NCI-H510A treated with DMSO at 0.1 percent for 48 hours (cell line): ENCODE results near the gene HOXD8.

Experiments used
- DNase-seq: peaks from one replicate; lab custom pipeline; 2025; lab: John Stamatoyannopoulos, UW

The HOXD8 gene

DNA sequence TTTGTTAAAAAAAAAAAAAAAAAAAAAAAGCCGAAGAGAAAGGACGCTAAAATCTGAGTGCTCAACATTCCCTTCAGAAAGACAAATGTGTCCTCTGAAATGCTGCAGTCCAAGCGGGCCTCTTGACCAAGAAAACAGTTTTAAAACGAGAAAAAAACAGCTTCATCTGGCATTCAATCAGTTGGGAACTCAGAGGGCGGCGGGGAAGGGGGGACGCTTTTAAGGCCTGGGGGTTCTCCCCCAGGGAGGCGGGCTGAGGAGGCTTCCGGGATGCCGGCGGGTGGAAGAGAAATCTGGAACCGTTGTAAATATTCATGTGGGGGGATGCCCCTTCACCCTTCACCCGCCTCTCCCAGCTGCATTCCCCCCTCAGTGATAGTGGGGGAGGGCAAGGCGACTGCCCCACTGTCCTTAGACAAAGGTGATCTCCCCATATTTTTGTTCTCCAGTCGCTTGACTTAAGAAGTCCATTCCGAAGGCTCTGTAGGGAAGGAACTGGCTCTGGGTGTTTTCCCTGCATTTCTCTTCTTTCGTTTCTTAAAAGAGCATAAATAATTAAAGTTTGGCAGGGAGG lies 25.7 kb upstream of the HOXD8 start:
- DNase-seq, result no peak

DNA sequence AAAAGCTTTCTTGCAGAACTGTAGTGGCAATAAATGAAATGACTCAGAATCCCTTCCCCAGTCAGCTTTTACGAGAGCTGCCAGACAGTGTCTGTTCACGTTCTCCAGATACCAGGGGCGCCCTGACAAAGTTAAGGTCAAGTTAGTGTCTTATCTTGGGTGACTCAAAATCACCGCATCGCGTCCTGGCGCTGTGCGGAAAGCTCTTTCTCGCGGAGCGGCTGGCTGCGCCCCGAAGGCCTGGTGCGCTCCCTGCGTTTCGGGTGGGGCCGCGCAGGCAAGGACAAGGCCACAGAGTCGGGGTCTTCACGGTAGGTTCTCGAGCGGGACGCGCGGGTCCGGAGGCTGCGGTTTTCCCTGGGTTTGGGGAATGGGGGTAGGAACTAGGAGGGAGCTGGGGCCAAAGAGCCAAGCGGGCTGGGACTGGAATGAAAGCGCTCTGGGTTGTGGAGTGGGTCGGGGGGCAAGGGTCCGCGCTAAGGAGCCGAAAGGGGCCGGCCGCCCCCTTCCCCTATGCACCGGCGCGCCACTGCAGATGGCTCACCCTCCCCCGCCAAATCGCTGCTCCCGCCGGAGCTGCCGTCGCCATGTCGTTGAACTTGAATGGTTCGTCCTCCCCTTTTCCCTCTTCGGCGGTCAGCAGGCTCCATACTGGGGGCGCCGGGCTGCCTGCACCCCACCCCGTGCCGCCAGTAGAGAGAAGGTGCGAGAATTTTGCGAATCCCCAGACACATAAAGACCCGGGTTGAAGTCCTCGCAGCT lies 25.0 kb upstream of the HOXD8 start:
- DNase-seq, result no peak

DNA sequence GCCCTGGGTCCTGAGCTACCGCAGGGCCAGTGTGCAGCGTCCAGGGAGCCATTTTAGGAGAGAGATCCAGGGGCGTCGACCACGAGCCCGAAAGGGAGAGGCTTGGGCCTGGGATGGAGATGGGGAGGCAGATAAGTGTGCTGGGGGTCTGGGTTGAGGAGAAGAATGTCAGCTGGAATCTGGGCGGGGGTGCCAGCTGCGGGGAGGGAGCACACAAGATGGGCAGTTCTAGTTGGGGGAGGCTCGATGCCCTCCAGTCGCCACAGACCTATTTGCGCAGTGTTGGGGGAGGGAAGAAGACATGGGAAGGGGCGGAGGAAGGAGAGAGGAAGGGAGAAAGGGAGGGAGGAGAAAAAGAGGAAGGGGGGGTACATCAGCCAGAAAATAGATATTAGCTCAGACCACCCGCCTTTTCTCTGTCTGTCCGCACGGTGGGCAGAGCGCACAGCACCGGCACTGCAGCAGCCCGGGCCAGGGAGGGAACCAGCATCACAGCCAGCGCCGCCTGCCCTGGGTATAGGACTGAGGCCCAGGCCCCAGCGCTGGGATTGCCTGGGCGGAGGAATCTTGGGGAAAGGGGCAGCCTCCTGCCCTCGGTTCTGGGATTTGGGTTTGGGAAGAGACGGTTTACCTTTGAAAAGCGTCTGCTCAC lies 24.3 kb upstream of the HOXD8 start:
- DNase-seq, result no peak

DNA sequence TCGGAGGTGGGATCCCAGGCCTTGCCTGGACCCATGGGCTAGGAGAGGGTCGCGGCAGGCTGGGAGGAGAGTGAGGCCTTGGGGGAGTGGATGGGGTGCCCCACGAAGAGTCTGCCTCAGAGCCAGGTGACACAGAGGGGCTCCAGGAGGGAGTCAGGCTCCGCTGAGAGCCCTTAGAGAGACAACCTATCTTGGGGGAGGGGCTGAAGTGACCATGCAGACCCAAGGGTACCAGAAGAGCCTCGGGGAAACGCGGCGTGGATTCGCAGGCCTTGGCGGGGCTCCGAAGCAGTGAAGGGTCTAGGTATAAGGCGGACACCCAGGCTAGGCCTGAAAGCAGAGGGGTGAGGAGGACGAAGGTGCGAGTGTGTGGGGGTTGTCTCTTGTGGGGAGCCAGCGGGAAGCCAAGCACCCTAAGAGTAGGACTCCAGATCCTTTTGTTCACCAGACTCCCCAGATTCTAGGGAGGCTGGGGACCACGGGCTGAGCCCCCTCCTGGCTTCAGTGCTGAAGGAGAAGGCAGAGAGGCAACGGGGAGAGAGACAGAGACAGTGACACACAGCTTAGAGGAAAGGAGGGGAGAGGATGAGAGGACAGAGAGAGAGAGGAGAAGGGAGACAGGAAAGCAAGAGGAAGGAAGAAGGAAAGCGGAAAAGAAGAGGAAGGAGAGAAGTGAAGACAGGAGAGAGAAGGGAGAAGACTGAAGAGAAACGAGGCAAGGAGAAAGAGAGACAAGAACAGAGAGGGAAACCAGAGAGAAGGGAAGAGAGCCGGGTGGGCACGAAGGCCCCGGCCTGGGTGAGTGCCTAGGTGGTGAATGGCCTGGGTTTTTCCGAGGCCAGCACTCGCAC lies 23.6 kb upstream of the HOXD8 start:
- DNase-seq, result no peak

DNA sequence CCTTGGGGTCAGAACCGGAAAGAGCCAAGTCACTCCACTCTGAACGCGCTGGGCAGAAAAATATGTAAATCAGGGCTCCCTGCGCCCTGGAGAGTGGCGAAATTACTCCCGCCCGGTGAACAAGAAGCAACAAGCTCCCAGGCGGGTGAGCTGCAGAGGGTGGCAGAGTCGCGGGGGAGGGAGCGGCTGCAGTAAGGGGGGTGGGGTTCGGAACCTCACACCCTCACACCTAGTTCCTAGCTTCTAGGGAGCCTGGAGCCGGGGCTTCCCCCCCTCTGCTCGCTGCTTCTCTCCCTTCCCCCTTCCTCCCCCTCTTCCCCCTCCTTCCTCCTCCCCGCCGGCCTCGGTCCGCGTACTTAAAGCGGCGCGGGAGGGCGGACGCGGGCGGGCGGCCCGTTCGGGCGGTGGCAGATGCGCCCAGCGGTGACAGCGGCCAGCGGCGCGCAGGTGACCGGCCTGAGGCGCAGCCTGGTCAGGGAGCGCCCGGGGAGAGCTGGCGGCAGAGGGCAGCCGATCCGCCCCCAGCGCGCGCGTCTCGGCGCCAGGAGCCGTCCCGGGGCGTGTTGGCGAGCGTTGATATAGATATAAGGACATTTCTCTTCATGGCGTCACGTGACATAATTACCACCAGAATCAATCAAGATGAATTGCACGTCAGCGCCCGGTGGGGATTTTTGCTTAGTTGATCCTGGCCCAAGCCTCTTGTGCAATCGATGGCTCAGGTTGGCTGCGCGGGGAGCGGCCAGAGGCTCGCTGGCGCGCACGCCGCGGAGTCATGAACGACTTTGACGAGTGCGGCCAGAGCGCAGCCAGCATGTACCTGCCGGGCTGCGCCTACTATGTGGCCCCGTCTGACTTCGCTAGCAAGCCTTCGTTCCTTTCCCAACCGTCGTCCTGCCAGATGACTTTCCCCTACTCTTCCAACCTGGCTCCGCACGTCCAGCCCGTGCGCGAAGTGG lies 22.6 kb upstream of the HOXD8 start, which contains the start of gene HOXD11:
Gene HOXD11 (plus strand): TSS at position 700 of the 959 bp plus-strand sequence. CDS start 76 bp downstream, at position 776.
- peak; percentile 83 for DNase-seq

DNA sequence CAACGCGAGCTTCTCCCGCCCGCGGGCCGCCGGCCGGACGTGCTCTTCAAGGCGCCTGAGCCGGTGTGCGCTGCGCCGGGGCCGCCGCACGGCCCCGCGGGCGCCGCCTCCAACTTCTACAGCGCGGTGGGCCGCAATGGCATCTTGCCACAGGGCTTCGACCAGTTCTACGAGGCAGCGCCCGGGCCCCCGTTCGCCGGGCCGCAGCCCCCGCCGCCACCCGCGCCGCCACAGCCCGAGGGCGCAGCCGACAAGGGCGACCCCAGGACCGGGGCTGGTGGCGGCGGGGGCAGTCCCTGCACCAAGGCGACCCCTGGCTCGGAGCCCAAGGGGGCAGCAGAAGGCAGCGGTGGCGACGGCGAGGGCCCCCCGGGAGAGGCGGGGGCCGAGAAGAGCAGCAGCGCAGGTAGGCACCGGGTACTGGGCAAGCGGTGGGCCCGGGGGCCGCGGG lies 21.7 kb upstream of the HOXD8 start:
- DNase-seq, result no peak

DNA sequence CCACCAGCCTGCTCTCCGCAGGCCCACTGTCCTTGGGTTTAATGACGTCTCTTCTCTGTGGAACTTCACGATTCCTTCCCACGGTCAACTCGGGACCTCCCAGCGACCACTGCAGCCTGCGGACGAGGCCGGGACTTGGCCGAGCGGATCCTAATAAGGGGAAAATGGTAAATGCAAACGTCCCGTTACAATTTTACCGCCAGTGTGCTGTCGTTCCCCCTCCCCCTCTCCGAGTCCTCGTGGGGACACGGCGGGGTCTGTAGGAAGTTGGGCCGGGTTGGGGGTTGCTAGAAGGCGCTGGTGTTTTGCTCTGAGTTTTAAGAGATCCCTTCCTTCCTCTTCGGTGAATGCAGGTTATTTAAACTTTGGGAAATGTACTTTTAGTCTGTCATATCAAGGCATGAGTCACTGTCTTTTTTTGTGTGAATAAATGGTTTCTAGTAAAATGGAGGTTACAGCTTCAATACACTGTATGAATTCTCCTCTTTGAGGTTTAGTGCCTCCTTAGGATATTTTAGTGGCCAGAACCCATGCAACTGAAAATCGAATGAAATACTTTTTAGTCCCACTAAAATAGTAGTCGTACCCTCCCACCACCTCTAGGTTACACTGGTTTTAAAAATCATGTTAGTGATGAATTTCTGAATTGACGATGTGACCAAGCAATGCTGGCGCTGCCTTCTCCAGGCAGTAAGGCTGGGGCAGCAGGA lies 20.2 kb upstream of the HOXD8 start:
- DNase-seq, result no peak

DNA sequence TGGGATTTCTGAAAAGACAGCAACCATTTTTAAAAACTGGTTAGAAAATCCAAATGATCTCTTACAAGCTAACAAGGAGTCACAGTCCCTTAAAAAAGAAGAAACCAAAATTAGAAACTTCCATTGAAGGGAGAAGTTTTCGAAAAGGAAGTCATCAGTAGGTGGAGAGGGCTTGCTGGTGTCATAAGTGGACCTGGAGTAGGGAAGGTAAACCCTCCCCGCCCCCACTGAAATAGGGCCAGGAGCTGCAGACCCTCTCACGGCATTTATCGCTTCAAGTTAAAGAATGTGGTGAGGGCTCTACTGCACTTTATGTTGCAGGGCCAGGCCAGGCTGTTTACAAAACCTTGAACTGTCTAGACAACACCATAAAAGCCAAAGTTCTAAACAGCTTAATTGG lies 19.6 kb upstream of the HOXD8 start:
- DNase-seq, result no peak

DNA sequence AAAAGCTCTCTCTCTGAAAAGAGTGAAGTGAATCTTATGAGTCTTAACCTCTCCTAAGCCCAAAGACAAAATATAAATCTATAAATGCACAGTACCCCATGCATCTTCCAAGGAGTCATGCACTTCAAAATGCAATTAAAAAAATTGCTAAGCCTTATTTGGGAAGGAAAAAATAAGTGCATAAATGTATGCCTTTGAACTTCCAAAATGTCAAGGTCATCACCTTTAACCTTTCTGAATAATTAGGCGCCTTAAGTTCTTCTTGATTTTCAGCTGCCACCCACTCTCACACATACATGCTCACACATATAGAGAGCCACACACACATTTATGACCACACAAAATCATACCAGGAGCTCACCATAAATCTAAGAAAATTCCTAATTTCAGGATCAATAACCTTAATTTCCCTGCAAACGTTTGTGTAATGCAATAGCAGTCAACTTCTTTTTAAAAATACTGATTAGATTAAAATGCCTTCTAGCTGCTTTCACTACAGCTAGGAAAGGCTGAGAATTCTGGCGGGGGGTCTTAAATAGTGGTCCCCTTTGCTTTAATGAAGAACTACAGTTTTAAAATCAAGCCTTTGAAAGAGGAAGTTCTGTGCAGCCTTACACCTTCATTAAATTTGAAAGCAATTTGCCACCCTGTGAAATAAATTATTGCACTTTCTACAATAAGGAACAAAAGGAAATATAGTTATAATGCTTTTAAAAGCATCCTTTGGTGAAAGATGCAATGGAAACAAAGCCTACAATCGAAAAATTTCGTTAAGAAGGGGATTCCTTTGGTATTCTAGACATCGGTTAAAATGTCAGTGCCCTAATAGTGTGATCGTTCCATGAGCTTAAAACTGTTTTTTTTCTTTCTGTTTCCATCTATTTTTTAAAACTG lies 18.8 kb upstream of the HOXD8 start:
- DNase-seq, result no peak

DNA sequence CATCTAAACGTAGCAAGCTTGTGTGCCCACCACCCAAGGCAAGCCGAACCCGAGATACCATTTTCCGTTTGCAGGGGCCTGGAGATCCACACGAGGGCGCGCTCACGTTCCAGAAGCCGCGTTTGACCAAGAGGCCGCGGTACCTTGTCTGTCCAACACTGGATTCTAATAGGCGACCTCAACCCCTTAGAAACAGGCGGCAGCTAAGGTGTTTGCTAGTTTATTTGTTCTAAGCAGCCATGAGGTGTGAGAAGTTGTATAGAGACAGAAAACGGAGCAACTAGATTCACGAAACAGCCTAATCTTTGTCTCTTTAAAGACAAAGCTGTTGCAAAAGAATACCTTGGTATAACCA lies 18.2 kb upstream of the HOXD8 start:
- peak; percentile 86 for DNase-seq

DNA sequence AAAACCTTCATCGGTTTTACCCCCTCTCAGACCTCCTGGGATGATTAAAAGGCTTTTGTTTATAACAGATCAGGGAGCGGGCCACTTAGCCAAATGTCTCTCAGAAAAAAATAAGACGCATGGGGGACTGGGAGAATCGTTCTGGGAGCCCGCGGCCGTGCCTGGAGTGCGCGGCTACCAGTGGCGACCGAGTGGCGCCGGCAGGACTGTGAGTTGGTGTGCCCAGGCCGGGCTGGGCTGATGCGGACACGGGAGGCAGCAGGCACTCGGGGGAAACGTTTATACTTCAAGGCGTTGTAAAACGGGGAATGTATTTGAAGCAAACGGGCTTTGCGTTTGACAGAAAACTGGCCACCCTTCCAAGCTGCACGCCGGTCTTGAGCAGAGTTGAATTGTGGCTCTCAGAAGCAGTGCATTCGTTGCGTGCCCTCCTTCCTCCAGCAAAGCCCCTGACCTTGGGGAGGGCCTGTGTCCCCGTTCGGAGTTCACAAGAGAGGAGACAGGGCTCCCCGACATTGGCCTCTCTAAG lies 17.6 kb upstream of the HOXD8 start:
- no peak for DNase-seq

DNA sequence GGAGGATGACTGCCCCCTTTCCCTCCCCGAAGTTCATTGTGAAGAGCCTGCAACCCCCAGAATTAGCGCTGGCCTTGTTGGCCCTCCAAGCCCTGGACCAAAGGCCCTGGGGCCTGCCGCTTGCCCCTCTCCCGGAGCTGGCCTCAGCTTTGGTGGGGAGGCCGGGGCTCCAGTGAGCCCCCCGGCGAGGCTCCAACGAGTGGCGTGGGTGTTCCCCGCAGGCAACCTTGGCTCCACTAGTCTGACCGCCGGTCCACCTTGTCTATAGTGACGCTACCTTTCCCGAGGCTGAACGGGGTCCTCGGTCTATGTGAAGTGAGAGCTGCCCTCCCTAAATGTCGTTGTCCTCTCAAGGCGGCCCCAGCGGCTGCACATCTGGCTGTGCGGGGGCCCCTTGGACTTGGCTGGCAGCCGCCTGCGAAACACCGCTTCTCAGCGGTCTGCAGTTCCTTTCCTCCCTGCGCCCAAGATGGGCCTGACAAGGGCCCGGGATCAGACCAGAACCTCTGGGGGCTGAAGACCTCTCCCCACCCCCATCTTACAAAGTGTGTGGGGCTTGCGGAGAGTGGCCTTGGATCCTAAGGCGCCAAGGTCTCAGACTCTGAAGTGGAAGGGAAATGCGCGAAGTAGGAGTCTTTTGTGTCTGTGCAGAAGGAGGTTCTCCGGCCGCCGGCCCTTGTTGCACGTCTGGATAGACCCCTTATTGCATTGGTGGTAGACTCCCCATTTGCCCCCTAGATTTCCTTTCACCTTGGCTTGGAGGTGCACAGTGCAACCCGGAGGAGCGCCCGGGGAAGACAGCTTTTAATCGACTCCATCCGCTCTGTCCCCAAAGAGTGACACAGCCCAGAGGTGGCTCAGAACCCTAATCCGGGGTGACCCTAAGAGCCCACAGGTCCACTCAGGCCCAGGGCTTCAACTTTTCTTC lies 16.9 kb upstream of the HOXD8 start:
- no peak for DNase-seq

DNA sequence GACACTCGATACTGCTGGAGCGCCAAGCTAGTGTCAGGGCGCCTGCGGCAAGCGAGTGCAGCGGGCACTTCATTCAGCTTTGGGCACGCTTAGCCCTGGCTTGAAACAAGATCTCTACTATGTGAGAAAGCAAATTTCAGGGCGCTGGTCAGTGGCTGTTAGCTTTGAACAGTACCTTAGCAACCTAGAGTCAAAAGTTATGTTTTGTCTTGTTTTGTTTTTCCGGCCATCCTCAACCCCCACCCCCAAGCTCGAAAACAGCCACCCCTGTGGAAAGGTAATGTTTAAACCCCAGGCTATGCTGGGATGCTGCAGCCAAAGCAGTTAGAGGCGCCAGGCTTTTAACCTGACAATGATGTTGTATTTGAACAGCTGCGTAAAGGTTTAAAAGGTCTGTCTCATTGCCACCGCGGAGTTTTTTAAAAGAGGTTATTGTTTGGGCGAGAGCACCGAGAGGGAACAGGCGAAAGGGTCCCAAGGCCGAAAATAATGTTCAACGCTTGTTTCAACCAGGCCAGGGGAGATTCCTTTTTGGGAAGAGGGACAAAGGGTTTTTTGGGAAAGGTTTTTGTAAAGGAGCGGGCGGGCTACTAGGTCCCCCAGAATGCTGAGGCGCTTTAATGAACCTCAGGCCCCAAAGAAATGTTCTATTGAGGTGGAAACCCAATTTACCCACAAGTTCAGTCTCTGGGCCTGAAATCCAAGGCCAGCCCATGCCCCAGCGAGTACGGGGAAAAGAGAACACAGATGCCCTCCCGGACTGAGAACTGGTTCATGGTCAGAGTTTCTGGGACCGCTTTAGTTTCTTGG lies 15.2 kb upstream of the HOXD8 start:
- DNase-seq, result peak; percentile 90

DNA sequence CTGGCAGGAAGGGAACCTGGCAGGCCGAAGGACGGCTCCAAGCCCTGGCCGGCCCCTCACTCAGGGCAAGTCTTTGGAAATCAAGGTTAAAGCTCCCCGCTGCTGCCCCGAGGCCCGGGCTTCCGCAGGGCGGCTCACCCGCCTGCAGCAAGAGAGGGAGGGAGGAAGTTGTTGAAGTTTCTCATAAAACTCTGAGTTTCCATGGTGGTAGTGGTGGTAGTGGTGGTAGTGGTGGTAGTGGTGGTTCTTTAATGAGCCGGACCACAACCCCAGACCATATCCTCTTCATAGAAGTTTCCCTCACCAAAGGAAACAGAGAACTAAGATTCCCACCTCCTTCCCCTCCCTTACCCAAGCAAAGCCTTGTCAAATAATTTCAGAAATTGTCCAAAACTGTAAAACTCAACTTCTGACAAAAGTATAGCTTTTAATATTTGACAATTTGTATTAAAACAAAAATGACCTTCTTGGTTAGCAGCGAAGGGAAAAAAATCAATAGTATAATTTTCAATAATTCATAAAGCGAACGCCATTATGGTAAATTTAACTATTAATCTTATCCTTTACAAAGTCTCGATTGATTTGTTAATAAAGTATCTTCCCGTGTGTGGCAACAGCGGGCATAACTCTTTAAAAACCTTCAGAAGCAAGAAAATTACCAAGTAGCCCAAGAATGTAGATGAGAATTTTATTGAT lies 14.4 kb upstream of the HOXD8 start:
- DNase-seq, result no peak

DNA sequence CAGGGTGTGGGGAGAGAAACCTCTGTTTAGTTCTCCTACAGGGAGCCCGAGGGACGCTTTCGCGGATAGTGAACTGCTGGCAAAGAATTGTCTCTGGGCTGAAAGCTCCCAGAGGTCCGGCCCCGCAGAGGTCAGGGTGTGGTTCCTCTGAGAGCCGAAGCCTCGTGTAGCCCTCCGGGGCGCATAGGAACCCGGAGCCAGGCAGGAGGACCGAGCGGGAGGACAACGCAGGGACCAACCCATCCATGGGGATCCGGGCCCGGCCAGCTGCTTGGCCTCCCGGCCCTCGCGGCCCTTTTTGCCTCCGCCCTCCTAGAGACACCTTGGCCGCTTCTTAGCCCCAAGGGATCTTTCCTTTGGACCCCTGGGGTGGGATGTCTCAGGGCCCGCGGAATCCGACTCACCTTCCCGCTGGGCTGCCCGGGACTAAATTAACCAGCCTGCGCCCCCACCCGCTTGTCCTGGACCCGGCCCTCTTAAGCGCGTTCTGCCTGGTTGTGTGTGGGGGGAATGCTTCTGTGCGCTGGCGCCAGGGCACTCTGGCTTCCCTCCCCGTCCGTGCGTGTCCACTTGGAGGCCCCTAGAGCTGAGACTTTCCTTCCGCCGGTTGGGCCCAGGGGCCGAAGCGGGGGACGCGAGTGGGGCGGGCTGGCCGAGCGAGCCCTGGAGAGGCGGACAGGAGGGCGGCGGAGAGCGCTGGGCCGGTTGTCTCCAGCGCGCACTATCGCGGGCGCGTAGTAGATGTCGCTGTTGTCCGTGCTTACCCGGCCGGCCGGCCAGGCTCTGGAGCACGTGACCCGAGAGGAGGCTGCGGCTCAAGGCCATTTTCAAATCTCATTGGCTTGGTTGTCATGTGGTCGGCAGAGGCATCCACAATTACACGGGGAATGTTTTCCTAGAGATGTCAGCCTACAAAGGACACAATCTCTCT lies 13.4 kb upstream of the HOXD8 start, which contains the start of gene HOXD10:
Gene HOXD10 (plus strand): TSS at position 896 of the 931 bp plus-strand sequence. CDS start 56 bp downstream, outside the sequence.
- no peak for DNase-seq
